AG09319 (cell line): ENCODE measurements around the gene AGRN.
"Not testable (repeated sequence)": the region's sequence is repeated elsewhere in the genome, so short reads cannot be mapped to it uniquely, and the experiment has no call there.

Experiments used
- DNase-seq: peaks from one replicate; pipeline ENCODE4 v3.0.0-alpha.2; 2010; ENCODE audit warnings: low read depth; ENCODE audit errors: extremely low read depth
- CTCF ChIP-seq: IDR thresholded peaks from 2 replicates; pipeline ENCODE4 v1.5.1; 2011; ENCODE audit warnings: low read depth, mild to moderate bottlenecking, inconsistent platforms, low read length, moderate library complexity

Gene AGRN

GRCh38 chr1:1072849-1073742 is 53.2 kb downstream of the AGRN start:
- no peak for DNase-seq
- no peak for TF ChIP-seq CTCF

GRCh38 chr1:1073743-1074587 is 54.0 kb downstream of the AGRN start, which contains the start of gene RNF223:
TSS of gene RNF223 (minus strand) at chr1:1074306. CDS start at chr1:1072566, 1,740 bp downstream.
- TF ChIP-seq CTCF = no peak
- no peak for DNase-seq

- TF ChIP-seq CTCF = no peak
- no peak for DNase-seq
Observed at GRCh38 chr1:1074631-1075147, 54.8 kb downstream of the AGRN start.

GRCh38 chr1:1075148-1075935 is 55.4 kb downstream of the AGRN start:
- no peak for TF ChIP-seq CTCF
- no peak for DNase-seq

- DNase-seq = not testable (repeated sequence)
Observed at GRCh38 chr1:1077396-1077795, 57.5 kb downstream of the AGRN start.

- no peak for DNase-seq
- no peak for TF ChIP-seq CTCF
Observed at GRCh38 chr1:1079408-1080121, 59.6 kb downstream of the AGRN start.
